KMS-11 (cell line): ENCODE measurements around the gene RAF1.
"Not testable (repeated sequence)": the region's sequence is repeated elsewhere in the genome, so short reads cannot be mapped to it uniquely, and the experiment has no call there.

Source experiments
- H2AFZ ChIP-seq: fragments of 200-600 bp; sonication (generic); 2 replicates; pipeline ENCODE4 v1.6.1; 2016; ENCODE audit warnings: antibody characterized with exemption, mixed run types, low read depth
- H3K27ac ChIP-seq: fragments of 200-600 bp; sonication (generic); 2 replicates; pipeline ENCODE4 v1.6.1; 2016; ENCODE audit warnings: mild to moderate bottlenecking, mixed run types
- H3K27me3 ChIP-seq: fragments of 200-600 bp; sonication (generic); 2 replicates; pipeline ENCODE4 v1.6.1; 2017; ENCODE audit warnings: mild to moderate bottlenecking, low read depth, mixed run types, moderate library complexity; ENCODE audit not compliant: insufficient read depth
- H3K36me3 ChIP-seq: fragments of 200-600 bp; sonication (generic); 2 replicates; pipeline ENCODE4 v1.6.1; 2017; ENCODE audit warnings: mild to moderate bottlenecking, mixed run types; ENCODE audit not compliant: insufficient read depth
- H3K4me1 ChIP-seq: fragments of 200-600 bp; sonication (generic); 2 replicates; pipeline ENCODE4 v1.6.1; 2016; ENCODE audit warnings: mild to moderate bottlenecking, low read depth, mixed run types; ENCODE audit not compliant: poor library complexity, severe bottlenecking
- H3K4me2 ChIP-seq: fragments of 200-600 bp; sonication (generic); 2 replicates; pipeline ENCODE4 v1.7.0; 2016; ENCODE audit warnings: mild to moderate bottlenecking, mixed run types
- H3K4me3 ChIP-seq: fragments of 200-600 bp; sonication (generic); IDR thresholded peaks from 2 replicates; pipeline ENCODE4 v1.6.1; 2017; ENCODE audit warnings: low read depth, low read length, mixed read lengths; ENCODE audit not compliant: insufficient read depth
- H3K79me2 ChIP-seq: fragments of 200-600 bp; sonication (generic); 2 replicates; pipeline ENCODE4 v1.6.1; 2016; ENCODE audit warnings: low read depth, mixed run types; ENCODE audit not compliant: insufficient read depth
- H3K9ac ChIP-seq: fragments of 200-600 bp; sonication (generic); 2 replicates; pipeline ENCODE4 v1.6.1; 2016; ENCODE audit warnings: mild to moderate bottlenecking, mixed run types
- H4K20me1 ChIP-seq: fragments of 200-600 bp; sonication (generic); 2 replicates; pipeline ENCODE4 v1.6.1; 2016; ENCODE audit warnings: mild to moderate bottlenecking, mixed run types; ENCODE audit not compliant: insufficient read depth
- CTCF ChIP-seq: fragments of 200-600 bp; sonication (generic); conservative IDR thresholded peaks from 2 replicates; pipeline ENCODE4 v1.6.1; 2017; ENCODE audit warnings: low read depth, mild to moderate bottlenecking, antibody characterized with exemption, low read length, moderate library complexity, mixed read lengths

Gene RAF1

GRCh38 chr3:12675115-12675810 is 11.3 kb upstream of the RAF1 start:
- H3K9ac ChIP-seq: no peak overlapping the region
- no peak for TF ChIP-seq CTCF
- no peaks in the 10 kb centered on the region for H3K79me2 ChIP-seq
- no peak overlapping the region for H3K27ac ChIP-seq
- H4K20me1 ChIP-seq: no peaks in the 10 kb centered on the region
- H3K4me3 ChIP-seq: no peak overlapping the region
- H3K36me3 ChIP-seq: no peaks in the 10 kb centered on the region
- no peaks in the 10 kb centered on the region for H3K27me3 ChIP-seq
- no peaks in the 10 kb centered on the region for H3K4me1 ChIP-seq
- H3K4me2 ChIP-seq: no peak overlapping the region
- H2AFZ ChIP-seq: no peak overlapping the region

- not testable (repeated sequence) for H3K9ac ChIP-seq, H2AFZ ChIP-seq
Observed at GRCh38 chr3:12673956-12674736, 10.2 kb upstream of the RAF1 start.

GRCh38 chr3:12671120-12671450 is 7.2 kb upstream of the RAF1 start:
- Histone ChIP-seq H3K4me1 (no peaks in the 10 kb centered on the region), H3K36me3 (no peaks in the 10 kb centered on the region), H3K27ac (no peak overlapping the region), H2AFZ (no peak overlapping the region), H3K4me3 (no peak overlapping the region), H4K20me1 (no peaks in the 10 kb centered on the region), H3K79me2 (no peaks in the 10 kb centered on the region), H3K9ac (no peak overlapping the region), H3K27me3 (no peaks in the 10 kb centered on the region), H3K4me2 (no peak overlapping the region)
- no peak for TF ChIP-seq CTCF

More at GRCh38 chr3:12673956-12674736, 10.2 kb upstream of the RAF1 start:
- H3K27ac ChIP-seq, H3K36me3 ChIP-seq, H3K27me3 ChIP-seq, H3K4me1 ChIP-seq, H3K4me2 ChIP-seq, H3K79me2 ChIP-seq, H4K20me1 ChIP-seq, H3K4me3 ChIP-seq: not testable (repeated sequence)

- Histone ChIP-seq H3K4me1 (no peaks in the 10 kb centered on the region), H3K27ac (no peak overlapping the region), H2AFZ (no peak overlapping the region), H3K9ac (no peak overlapping the region), H4K20me1 (no peaks in the 10 kb centered on the region), H3K27me3 (no peaks in the 10 kb centered on the region), H3K4me2 (no peak overlapping the region), H3K79me2 (no peaks in the 10 kb centered on the region), H3K36me3 (no peaks in the 10 kb centered on the region), H3K4me3 (no peak overlapping the region)
- no peak for TF ChIP-seq CTCF
Observed at GRCh38 chr3:12670365-12671119, 6.6 kb upstream of the RAF1 start.
